IMR-90 (cell line): ENCODE data around the gene CELSR1. TPM values are rescaled to one million over a fixed set of nuclear protein-coding genes. Genes with fewer than 3 reads are reported as not detected.

Experiments used
- ATAC-seq: fragments of 200-7000 bp; cut with Tn5 transposase; 2 replicates; pipeline ENCODE4 v1.9.1; 2020; ENCODE audit warnings: low read depth, mild to moderate bottlenecking, moderate library complexity
- BruUV-seq: library from RNA; stranded (reverse); fragments of 400-500 nt; replicated peaks from 2 replicates; lab custom pipeline; 2021; lab: Mats Ljungman, UMichigan
- CTCF ChIA-PET: fragments of 300-600 bp; formaldehyde crosslinking; extraction: SDS; loops from one replicate; lab custom pipeline; 2021; ENCODE audit warnings: antibody characterized with exemption; lab: Yijun Ruan, JAX
- POLR2A ChIA-PET: fragments of 300-600 bp; sonication (Branson Sonifier 250); formaldehyde crosslinking; loops from one replicate; lab custom pipeline; 2022; ENCODE audit warnings: antibody characterized with exemption; ENCODE audit not compliant: unreplicated experiment; lab: Charles Lee
- DNase-seq: peaks from one replicate; pipeline ENCODE4 v3.0.0; 2013
- H2AFZ ChIP-seq: replicated peaks from 2 replicates; pipeline ENCODE3; 2013; ENCODE audit warnings: low read length, mild to moderate bottlenecking; ENCODE audit not compliant: poor library complexity
- H2AK5ac ChIP-seq: 2 replicates; pipeline ENCODE4 v1.6.1; 2013; ENCODE audit warnings: low read depth, low read length, inconsistent platforms
- H2AK9ac ChIP-seq: replicated peaks from 2 replicates; pipeline ENCODE3; 2013; ENCODE audit warnings: mild to moderate bottlenecking, low read depth, low read length, moderate library complexity; ENCODE audit not compliant: poor library complexity
- H2BK120ac ChIP-seq: 2 replicates; pipeline ENCODE4 v1.6.1; 2013; ENCODE audit warnings: low read depth, low read length, inconsistent platforms
- H2BK15ac ChIP-seq: 3 replicates; pipeline ENCODE4 v1.6.1; 2013; ENCODE audit warnings: low read depth, low read length, inconsistent platforms
- H2BK20ac ChIP-seq: 2 replicates; pipeline ENCODE4 v1.6.1; 2013; ENCODE audit warnings: low read depth, mild to moderate bottlenecking, inconsistent platforms, low read length, moderate library complexity
- H2BK5ac ChIP-seq: 2 replicates; pipeline ENCODE4 v1.6.1; 2013; ENCODE audit warnings: mild to moderate bottlenecking, low read depth, low read length, inconsistent platforms; ENCODE audit not compliant: poor library complexity, severe bottlenecking
- H3K14ac ChIP-seq: replicated peaks from 2 replicates; pipeline ENCODE4 v1.6.1; 2013; ENCODE audit warnings: low read depth, low read length, inconsistent platforms
- H3K18ac ChIP-seq: 2 replicates; pipeline ENCODE4 v1.6.1; 2013; ENCODE audit warnings: low read depth, low read length, control low read depth
- H3K23ac ChIP-seq: 2 replicates; pipeline ENCODE4 v1.6.1; 2013; ENCODE audit warnings: low read depth, low read length, inconsistent platforms
- H3K27ac ChIP-seq: 2 replicates; pipeline ENCODE4 v1.5.1; 2013; ENCODE audit warnings: mild to moderate bottlenecking, control low read depth, low read length; ENCODE audit not compliant: insufficient read depth
- H3K27me3 ChIP-seq: 2 replicates; pipeline ENCODE4 v1.6.1; 2013; ENCODE audit warnings: low read length; ENCODE audit not compliant: control insufficient read depth, insufficient read depth
- H3K36me3 ChIP-seq: 2 replicates; pipeline ENCODE4 v1.6.1; 2013; ENCODE audit warnings: low read length, mixed read lengths; ENCODE audit not compliant: control insufficient read depth, insufficient read depth
- H3K4ac ChIP-seq: 2 replicates; pipeline ENCODE4 v1.6.1; 2013; ENCODE audit warnings: low read depth, low read length, inconsistent platforms
- H3K4me1 ChIP-seq: 2 replicates; pipeline ENCODE4 v1.6.1; 2013; ENCODE audit warnings: low read length, mixed read lengths; ENCODE audit not compliant: control insufficient read depth, insufficient read depth
- H3K4me2 ChIP-seq: 2 replicates; pipeline ENCODE4 v1.6.1; 2013; ENCODE audit warnings: low read depth, mild to moderate bottlenecking, control low read depth, low read length, moderate library complexity
- H3K4me3 ChIP-seq: 2 replicates; pipeline ENCODE4 v1.5.1; 2013; ENCODE audit warnings: low read depth, mild to moderate bottlenecking, control low read depth, low read length, moderate library complexity; ENCODE audit not compliant: insufficient read depth
- H3K56ac ChIP-seq: 2 replicates; pipeline ENCODE4 v1.6.1; 2013; ENCODE audit warnings: low read length, inconsistent platforms; ENCODE audit not compliant: insufficient read depth; ENCODE audit errors: extremely low read depth
- H3K79me1 ChIP-seq, 2 experiments: 2 replicates each; pipeline ENCODE4 v1.6.1; 2013; ENCODE audit warnings: low read length in 2 of 2, inconsistent platforms in 1 of 2, low read depth in 1 of 2
- H3K9ac ChIP-seq: 2 replicates; pipeline ENCODE4 v1.6.1; 2013; ENCODE audit warnings: low read depth, low read length, control low read depth
- H3K9me1 ChIP-seq: 2 replicates; pipeline ENCODE4 v1.6.1; 2013; ENCODE audit warnings: low read length, inconsistent platforms; ENCODE audit not compliant: insufficient read depth
- H3K9me3 ChIP-seq: 2 replicates; pipeline ENCODE4 v1.6.1; 2013; ENCODE audit warnings: low read length; ENCODE audit not compliant: control insufficient read depth, insufficient read depth
- H4K20me1 ChIP-seq: 2 replicates; pipeline ENCODE4 v1.6.1; 2013; ENCODE audit warnings: low read length, inconsistent platforms; ENCODE audit not compliant: insufficient read depth
- H4K5ac ChIP-seq: 2 replicates; pipeline ENCODE4 v1.6.1; 2013; ENCODE audit warnings: mild to moderate bottlenecking, low read depth, low read length, control low read depth
- H4K8ac ChIP-seq, 2 experiments: 2 replicates each; pipeline ENCODE4 v1.6.1; 2013; ENCODE audit warnings: low read depth in 2 of 2, low read length in 2 of 2, control low read depth in 1 of 2, inconsistent platforms in 1 of 2
- H4K91ac ChIP-seq: 2 replicates; pipeline ENCODE4 v1.6.1; 2013; ENCODE audit warnings: low read depth, low read length, inconsistent platforms; ENCODE audit not compliant: insufficient read depth
- BHLHE40 ChIP-seq: fragments of 150-350 bp; IDR thresholded peaks from 2 replicates; pipeline ENCODE4 v1.6.1; 2016; ENCODE audit warnings: mild to moderate bottlenecking, low read depth, low read length
- MAFK ChIP-seq: IDR thresholded peaks from 2 replicates; pipeline ENCODE4 v1.6.1; 2012; ENCODE audit warnings: low read depth, low read length, improper control_type of control experiment
- NFE2L2 ChIP-seq: fragments of 150-350 bp; IDR thresholded peaks from 2 replicates; pipeline ENCODE4 v1.6.1; 2016; ENCODE audit warnings: low read depth, mild to moderate bottlenecking, low read length
- RCOR1 ChIP-seq: IDR thresholded peaks from 2 replicates; pipeline ENCODE4 v1.6.1; 2012; ENCODE audit warnings: mild to moderate bottlenecking, low read length, improper control_type of control experiment; ENCODE audit not compliant: insufficient replicate concordance
- WGBS, 2 experiments: methylation state at CpG; one replicate each; pipeline versions ENCODE4 v1.1.5 to v1.1.7; 2013; ENCODE audit warnings: missing lambda C conversion rate in 2 of 2; ENCODE audit not compliant: insufficient read length in 1 of 2; ENCODE audit errors: extremely low coverage in 2 of 2; 5-methylcytosine and 5-hydroxymethylcytosine counted together
- dilution Hi-C: fragments of 300-500 bp; cut with HindIII; formaldehyde crosslinking; loops from one replicate; pipeline ENCODE4 v1.14.3; 2018; ENCODE audit warnings: low sequenced_read_pairs; ENCODE audit not compliant: unreplicated experiment
- in situ Hi-C: fragments of 300-500 bp; cut with MboI; formaldehyde crosslinking; loops from 3 replicates; pipeline ENCODE4 v1.14.3; 2019; ENCODE audit warnings: low sequenced_read_pairs, inconsistent platforms, mixed read lengths
- intact Hi-C: fragments of 100-400 bp; cut with micrococcal nuclease; formaldehyde crosslinking; loops from 2 replicates; pipeline ENCODE4 v1.10.0; 2022
- polyA plus RNA-seq, 3 experiments: library from polyadenylated mRNA; depleted of rRNA; stranded (reverse); fragments of >200 nt; gene quantifications; 2 replicates each; pipeline ENCODE4 v1.2.3, GENCODE V29; 2012; ENCODE audit warnings: low replicate concordance in 1 of 3
- total RNA-seq: library from RNA; depleted of rRNA; stranded (reverse); fragments of >200 nt; gene quantifications from 2 replicates; pipeline ENCODE4 v1.2.3, GENCODE V29; 2012

Gene CELSR1
- total and polyA plus RNA-seq, 2 of the 4 experiments (the other 2 are of a cell fraction), result 0.36 to 0.82 TPM

DNA sequence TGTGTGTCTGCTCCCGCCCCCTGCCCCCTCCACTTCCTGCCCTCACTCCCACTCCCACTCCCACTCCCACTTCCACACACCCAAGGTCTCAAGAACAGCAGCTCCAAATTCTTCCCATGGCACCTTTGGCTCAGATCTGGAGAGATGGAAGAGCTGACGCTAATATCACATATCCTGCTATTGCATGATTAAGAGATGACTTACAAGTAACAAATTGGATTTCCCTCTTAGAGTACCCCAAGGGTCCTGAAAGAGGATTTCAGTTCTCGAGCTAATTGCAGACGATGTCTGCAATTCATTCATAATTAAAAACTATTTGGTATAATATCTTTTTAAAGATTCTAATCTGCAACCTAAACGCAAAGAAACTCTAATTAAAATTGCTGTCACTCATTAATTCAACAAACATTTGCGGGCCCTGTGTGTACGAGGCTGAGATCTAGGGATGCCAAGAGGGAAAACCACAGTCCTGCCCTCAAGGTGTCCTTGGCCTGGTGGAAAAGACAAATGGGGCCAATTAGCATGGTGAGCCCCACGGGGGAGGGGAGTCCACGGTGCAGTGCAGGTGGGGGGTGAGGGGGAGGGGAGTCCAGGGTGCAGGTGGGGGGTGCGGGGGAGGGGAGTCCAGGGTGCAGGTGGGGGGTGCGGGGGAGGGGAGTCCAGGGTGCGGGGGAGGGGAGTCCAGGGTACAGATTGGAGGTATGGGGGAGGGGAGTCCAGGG lies 50.3 kb downstream of the CELSR1 start:
- ChIA-PET CTCF (interaction anchor here (0.6 kb wide), 1 partner anchor 43 kb away, joined by 7 read pairs; no protein-coding TSS in a partner anchor), POLR2A (no interaction called here)
- Histone ChIP-seq H2AK9ac (no peak overlapping the region), H2AFZ (no peak overlapping the region), H3K79me1 (no peaks in the 10 kb centered on the region), H3K4me2 (no peak overlapping the region), H3K9me1 (no peaks in the 10 kb centered on the region), H3K18ac (no peak overlapping the region), H3K4me1 (peaks cover 3% of the 10 kb centered on the region; the same call in 1 of the 2 replicates), H2BK20ac (no peak overlapping the region), H3K27me3 (peaks cover 11% of the 10 kb centered on the region), H2BK15ac (no peak overlapping the region), H3K56ac (no peak overlapping the region), H3K27ac (no peak overlapping the region), H3K9me3 (no peaks in the 10 kb centered on the region), H2BK120ac (no peak overlapping the region), H3K36me3 (no peaks in the 10 kb centered on the region), H3K9ac (no peak overlapping the region), H3K23ac (no peak overlapping the region), H3K4me3 (no peak overlapping the region), H2BK5ac (no peak overlapping the region), H3K14ac (no peak overlapping the region), H4K91ac (no peak overlapping the region), H4K8ac (no peak overlapping the region), H4K5ac (no peak overlapping the region), H4K20me1 (no peaks in the 10 kb centered on the region), H3K4ac (no peak overlapping the region), H2AK5ac (no peak overlapping the region)
- DNase-seq (no peak), ATAC-seq (no peak)
- WGBS, 2 experiments, result no CpG with 5 or more reads among the region's 12 CpGs
- dilution Hi-C loops, result no loop called here
- in situ Hi-C loops, result no loop called here
- intact Hi-C loops, result no loop called here
- no TSS peak for BruUV-seq
- TF ChIP-seq BHLHE40 (no peak), MAFK (no peak), RCOR1 (no peak), NFE2L2 (no peak)
